Natural killer cell (primary cell): ENCODE measurements around the gene FTO. TPM values are rescaled to one million over a fixed set of nuclear protein-coding genes. Genes with fewer than 3 reads are reported as not detected.

ENCODE experiments used
- ATAC-seq, 3 donors: fragments of 150-1000 bp in 2 of 3; fragments of 200-7000 bp in 1 of 3; cut with Tn5 transposase; 1 replicate in 1 of 3; 2 replicates in 2 of 3; pipeline ENCODE4 v1.10.0; 2021; ENCODE audit warnings: mild to moderate bottlenecking in 2 of 3, moderate library complexity in 2 of 3
- DNase-seq, 2 donors: peaks; one replicate each; pipeline versions ENCODE4 v3.0.0 to v3.0.0-alpha.2; 2013 to 2021; ENCODE audit warnings: mixed read lengths in 1 of 2
- H3K27ac ChIP-seq: one replicate; pipeline ENCODE4 v1.5.1; 2013; ENCODE audit warnings: mild to moderate bottlenecking, low read length
- H3K27me3 ChIP-seq: one replicate; pipeline ENCODE4 v1.6.1; 2013; ENCODE audit warnings: low read length; ENCODE audit not compliant: control insufficient read depth, insufficient read depth
- H3K36me3 ChIP-seq: one replicate; pipeline ENCODE4 v1.6.1; 2013; ENCODE audit warnings: low read length; ENCODE audit not compliant: control insufficient read depth, insufficient read depth
- H3K4me1 ChIP-seq: one replicate; pipeline ENCODE4 v1.6.1; 2013; ENCODE audit warnings: low read length; ENCODE audit not compliant: control insufficient read depth, insufficient read depth
- H3K4me3 ChIP-seq: one replicate; pipeline ENCODE4 v1.5.1; 2013; ENCODE audit warnings: low read length
- H3K9me3 ChIP-seq: one replicate; pipeline ENCODE4 v1.6.1; 2013; ENCODE audit warnings: low read length; ENCODE audit not compliant: control insufficient read depth, insufficient read depth
- H3K27ac Mint-ChIP-seq, 2 donors: one replicate each; pipeline ENCODE4 v1.8.0; 2022; ENCODE audit warnings: mild to moderate bottlenecking in 2 of 2, mixed read lengths in 2 of 2, moderate library complexity in 1 of 2
- H3K27me3 Mint-ChIP-seq, 2 donors: one replicate each; pipeline ENCODE4 v1.8.0; 2022; ENCODE audit warnings: low read depth in 2 of 2, mixed read lengths in 2 of 2
- H3K36me3 Mint-ChIP-seq: one replicate; pipeline ENCODE4 v1.8.0; 2022; ENCODE audit warnings: mixed read lengths
- H3K4me1 Mint-ChIP-seq, 2 donors: one replicate each; pipeline ENCODE4 v1.8.0; 2022; ENCODE audit warnings: mixed read lengths in 2 of 2
- H3K4me3 Mint-ChIP-seq: one replicate; pipeline ENCODE4 v1.8.0; 2022; ENCODE audit warnings: mild to moderate bottlenecking, moderate library complexity, mixed read lengths
- H3K9me3 Mint-ChIP-seq, 2 donors: one replicate each; pipeline ENCODE4 v1.8.0; 2022; ENCODE audit warnings: mixed read lengths in 2 of 2
- CTCF ChIP-seq: fragments of 200-600 bp; IDR thresholded peaks from one replicate; pipeline ENCODE4 v1.8.0; 2022; ENCODE audit warnings: antibody characterized with exemption
- WGBS: methylation state at CpG from one replicate; pipeline ENCODE4 v1.1.7; 2013; ENCODE audit warnings: missing lambda C conversion rate; ENCODE audit not compliant: insufficient coverage; 5-methylcytosine and 5-hydroxymethylcytosine counted together
- intact Hi-C: fragments of 100-400 bp; cut with micrococcal nuclease; formaldehyde crosslinking; loops from one replicate; pipeline ENCODE4 v1.14.2; 2022
- total RNA-seq, 4 donors: library from RNA; stranded (reverse); fragments of 120-200 nt in 1 of 4; gene quantifications; one replicate each; pipeline versions ENCODE4 v1.2.3 to v1.2.4, GENCODE V29; 2013 to 2022

Gene FTO
- total RNA-seq, 3 donors from 2014 or later (not counting 1 experiment from before 2014, with no cell fraction given), result 55.4 to 70.5 (median 55.4) TPM

- no peak for ATAC-seq
- 93% methylated on average over 12 of the region's 12 CpGs for WGBS
- H3K36me3 Mint-ChIP-seq, result no peaks in the 10 kb centered on the region
- no peaks in the 10 kb centered on the region for H3K4me1 ChIP-seq
- H3K4me3 ChIP-seq, result no peak overlapping the region
- no peak overlapping the region for H3K27ac Mint-ChIP-seq
- no peaks in the 10 kb centered on the region for H3K9me3 ChIP-seq
- H3K27me3 Mint-ChIP-seq, result peaks cover 0 to 14% of the 10 kb centered on the region in 2 donors
- no peak overlapping the region for H3K4me3 Mint-ChIP-seq
- no peaks in the 10 kb centered on the region for H3K9me3 Mint-ChIP-seq
- H3K27ac ChIP-seq, result no peak overlapping the region
- no peaks in the 10 kb centered on the region for H3K4me1 Mint-ChIP-seq
- H3K27me3 ChIP-seq, result no peaks in the 10 kb centered on the region
- intact Hi-C loops, result no loop called here
- TF ChIP-seq CTCF, result no peak
- H3K36me3 ChIP-seq, result no peaks in the 10 kb centered on the region
- DNase-seq, result no peak
Measured at GRCh38 chr16:54165174-54165911, 461.4 kb downstream of the FTO start.

GRCh38 chr16:54165912-54166865 lies 462.2 kb downstream of the FTO start:
- no peaks in the 10 kb centered on the region for H3K36me3 ChIP-seq
- no peak overlapping the region for H3K27ac ChIP-seq
- ATAC-seq (no peak), DNase-seq (no peak)
- no peaks in the 10 kb centered on the region for H3K4me1 ChIP-seq
- no peak overlapping the region for H3K4me3 Mint-ChIP-seq
- H3K9me3 ChIP-seq, result no peaks in the 10 kb centered on the region
- no peaks in the 10 kb centered on the region for H3K36me3 Mint-ChIP-seq
- 88% methylated on average over 6 of the region's 8 CpGs for WGBS
- H3K27me3 ChIP-seq, result no peaks in the 10 kb centered on the region
- H3K27me3 Mint-ChIP-seq, result peaks cover 0 to 14% of the 10 kb centered on the region in 2 donors
- no peak for TF ChIP-seq CTCF
- H3K27ac Mint-ChIP-seq, result no peak overlapping the region
- H3K4me1 Mint-ChIP-seq, result no peaks in the 10 kb centered on the region
- H3K4me3 ChIP-seq, result no peak overlapping the region
- intact Hi-C loops, result no loop called here
- H3K9me3 Mint-ChIP-seq, result no peaks in the 10 kb centered on the region

GRCh38 chr16:54169112-54169511 lies 465.2 kb downstream of the FTO start:
- Histone ChIP-seq H3K27me3 (no peaks in the 10 kb centered on the region), H3K4me3 (no peak overlapping the region), H3K27ac (no peak overlapping the region), H3K36me3 (no peaks in the 10 kb centered on the region), H3K9me3 (no peaks in the 10 kb centered on the region), H3K4me1 (no peaks in the 10 kb centered on the region)
- Mint-ChIP-seq H3K4me1 (no peaks in the 10 kb centered on the region), H3K4me3 (no peak overlapping the region), H3K27ac (no peak overlapping the region), H3K36me3 (no peaks in the 10 kb centered on the region), H3K9me3 (no peaks in the 10 kb centered on the region), H3K27me3 (peaks cover 14 to 19% of the 10 kb centered on the region in 2 donors)
- ATAC-seq, result no peak
- 97% methylated on average over 5 of the region's 5 CpGs for WGBS
- no peak for TF ChIP-seq CTCF
- intact Hi-C loops, result no loop called here
- no peak for DNase-seq
